ENCODE data around the gene ATF6. TPM values are rescaled to one million over a fixed set of nuclear protein-coding genes. Genes with fewer than 3 reads are reported as not detected.

Gene ATF6
- total RNA-seq, 1 donor from 2014 or later = 51.0 TPM

DNA sequence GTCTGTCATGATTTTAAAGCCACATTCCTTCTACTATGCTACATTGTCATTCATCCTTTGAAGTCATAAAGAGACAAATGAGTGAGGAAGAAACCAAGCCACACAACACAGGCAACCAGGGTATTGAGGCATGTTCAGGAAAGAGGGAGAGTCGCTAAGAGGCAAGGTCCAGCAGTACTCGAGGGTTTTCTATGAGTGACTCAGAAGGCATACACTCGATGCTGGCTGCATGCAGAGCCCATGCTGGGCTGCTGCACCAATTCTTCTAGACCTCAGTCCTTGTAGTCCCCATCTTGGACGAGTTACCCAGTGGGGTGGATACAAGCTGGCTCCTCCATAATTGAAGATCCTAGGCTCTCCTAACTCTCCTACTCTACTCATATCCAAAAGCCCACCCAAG is 199.9 kb downstream of the ATF6 start:
- no peak for DNase-seq (ENCODE audit: low read depth, low spot score)

- DNase-seq (ENCODE audit: low read depth, low spot score) = no peak
Observed at GRCh38 chr1:161970036-161970435, 203.9 kb downstream of the ATF6 start.

DNA sequence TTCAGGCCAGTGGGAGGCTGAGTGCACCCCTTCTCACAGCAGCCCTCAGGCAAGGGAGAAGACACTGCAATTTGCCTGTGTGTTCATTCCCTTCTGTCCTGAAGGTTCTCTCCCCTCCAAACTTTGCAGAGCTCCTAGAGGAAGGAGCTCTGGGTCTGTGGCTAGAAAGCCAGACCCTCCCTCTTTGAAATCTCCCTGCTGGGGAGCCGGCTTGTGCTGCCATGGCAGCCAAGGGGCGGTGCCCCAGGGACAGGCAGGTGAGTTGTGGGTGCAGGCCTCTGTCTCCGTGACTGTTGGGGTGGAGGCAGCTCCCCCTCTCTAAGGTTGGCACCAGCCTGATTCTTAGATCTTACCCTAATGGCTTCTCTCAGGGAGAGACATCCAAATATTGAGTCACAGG is 204.5 kb downstream of the ATF6 start:
- no peak for DNase-seq (ENCODE audit: low read depth, low spot score)

- no peak for DNase-seq (ENCODE audit: low read depth, low spot score)
Observed at GRCh38 chr1:161972828-161973227, 206.7 kb downstream of the ATF6 start.

- DNase-seq (ENCODE audit: low read depth, low spot score) = no peak
Observed at GRCh38 chr1:161973924-161974845, 208.1 kb downstream of the ATF6 start.

- DNase-seq (ENCODE audit: low read depth, low spot score) = no peak
Observed at GRCh38 chr1:161978011-161978790, 212.1 kb downstream of the ATF6 start.

DNA sequence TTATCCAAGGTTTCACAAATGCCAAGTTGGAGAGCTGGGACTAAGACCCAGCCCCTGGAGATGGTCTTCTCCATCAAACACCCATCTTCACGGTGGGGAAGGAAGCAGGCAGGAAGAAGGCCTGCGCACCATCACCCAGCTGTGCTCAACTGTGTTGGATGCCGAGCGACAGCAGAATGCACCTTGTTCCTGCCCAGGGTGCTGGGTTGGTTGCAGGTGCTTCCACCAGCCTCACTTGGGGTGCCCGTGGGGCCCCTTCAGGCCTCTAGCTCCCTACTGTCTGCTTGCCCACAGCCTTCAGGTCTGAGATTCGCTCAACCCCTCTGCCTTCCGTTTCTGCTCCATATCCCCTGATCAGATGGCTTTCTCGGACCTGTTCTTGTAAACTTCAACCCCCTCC is 215.0 kb downstream of the ATF6 start:
- DNase-seq (ENCODE audit: low read depth, low spot score) = no peak

DNA sequence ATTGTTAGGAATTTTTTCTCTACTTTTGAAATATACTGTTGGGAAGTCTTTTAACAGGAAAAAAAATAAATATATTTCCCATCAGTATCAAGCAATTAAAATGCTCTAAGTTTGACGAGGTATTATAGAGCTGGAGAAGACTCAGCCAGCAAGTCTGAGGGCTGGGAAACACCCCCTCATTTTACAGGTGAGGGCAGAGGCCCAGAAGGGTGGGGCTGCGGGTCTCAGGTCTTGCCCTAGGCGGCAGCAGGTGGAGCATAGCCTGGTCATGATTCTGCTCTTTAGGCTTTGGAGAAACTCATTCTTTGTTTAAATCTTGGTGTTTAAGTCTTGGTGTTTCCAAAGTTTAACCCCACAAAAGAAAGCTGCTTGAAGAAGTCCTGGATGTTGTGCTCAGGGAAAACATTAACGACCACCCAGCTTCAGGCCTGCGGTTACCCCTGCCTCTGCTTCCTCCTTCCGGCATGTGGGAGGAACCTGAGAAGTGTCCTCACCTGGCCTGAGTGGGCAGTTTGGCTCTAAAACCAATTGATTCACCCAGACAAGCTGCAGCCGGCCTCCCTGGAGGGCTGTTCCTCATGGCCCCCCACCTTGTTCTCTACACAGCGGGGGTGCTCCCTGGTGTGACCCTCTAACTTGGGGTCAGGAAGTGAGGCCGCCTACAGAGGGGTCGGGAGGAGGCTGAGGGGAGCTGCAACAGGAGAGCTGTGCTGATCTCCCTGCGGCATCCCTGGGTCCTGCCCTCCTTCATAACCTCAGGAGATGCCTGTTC is 215.8 kb downstream of the ATF6 start:
- DNase-seq (ENCODE audit: low read depth, low spot score) = no peak

GRCh38 chr1:161982507-161982895 is 216.4 kb downstream of the ATF6 start:
- DNase-seq (ENCODE audit: low read depth, low spot score) = no peak

DNA sequence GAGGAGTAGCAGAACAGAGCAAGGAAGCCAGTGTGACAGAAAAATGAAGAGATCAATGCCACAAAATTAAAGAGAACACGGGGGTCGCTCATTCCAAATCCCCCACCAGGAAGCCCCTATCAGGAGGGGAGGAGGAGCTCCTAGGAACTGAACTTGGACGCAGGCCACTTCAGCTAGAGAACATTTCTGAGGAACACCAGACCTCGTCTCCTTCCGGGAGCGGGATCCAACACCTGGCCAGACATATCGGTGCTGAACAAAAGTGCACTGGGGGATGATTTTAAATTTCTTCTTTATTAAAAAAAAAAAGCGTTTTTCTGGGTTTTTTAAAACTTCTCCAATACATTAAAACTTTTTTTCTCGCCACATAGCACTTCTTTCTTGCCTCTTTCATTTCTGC is 216.8 kb downstream of the ATF6 start:
- no peak for DNase-seq (ENCODE audit: low read depth, low spot score)

DNA sequence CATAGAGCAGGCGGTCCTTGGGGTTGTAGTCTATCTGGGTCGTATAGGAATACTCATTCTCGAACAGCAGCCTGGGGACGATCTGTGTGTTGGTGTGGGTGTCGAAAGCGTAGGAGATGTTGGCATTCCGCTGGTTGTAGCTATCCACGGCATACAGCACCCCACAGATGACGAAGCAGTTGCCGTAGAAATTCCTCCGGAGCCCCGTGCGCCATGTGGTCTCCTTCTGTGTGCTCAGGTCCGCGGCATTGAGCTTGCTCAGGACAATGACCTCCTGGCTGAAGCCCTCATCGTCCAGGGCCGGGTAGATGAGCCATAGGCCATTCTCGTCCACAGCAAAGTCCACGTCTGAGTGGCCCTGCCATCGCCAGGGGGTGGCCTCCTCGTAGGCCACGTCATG is 217.6 kb downstream of the ATF6 start:
- no peak for DNase-seq (ENCODE audit: low read depth, low spot score)

- no peak for DNase-seq (ENCODE audit: low read depth, low spot score)
Observed at GRCh38 chr1:161985301-161985822, 219.2 kb downstream of the ATF6 start.

- no peak for DNase-seq (ENCODE audit: low read depth, low spot score)
Observed at GRCh38 chr1:161986328-161986727, 220.2 kb downstream of the ATF6 start.

- DNase-seq (ENCODE audit: low read depth, low spot score) = no peak
Observed at GRCh38 chr1:161987303-161987702, 221.2 kb downstream of the ATF6 start.

DNA sequence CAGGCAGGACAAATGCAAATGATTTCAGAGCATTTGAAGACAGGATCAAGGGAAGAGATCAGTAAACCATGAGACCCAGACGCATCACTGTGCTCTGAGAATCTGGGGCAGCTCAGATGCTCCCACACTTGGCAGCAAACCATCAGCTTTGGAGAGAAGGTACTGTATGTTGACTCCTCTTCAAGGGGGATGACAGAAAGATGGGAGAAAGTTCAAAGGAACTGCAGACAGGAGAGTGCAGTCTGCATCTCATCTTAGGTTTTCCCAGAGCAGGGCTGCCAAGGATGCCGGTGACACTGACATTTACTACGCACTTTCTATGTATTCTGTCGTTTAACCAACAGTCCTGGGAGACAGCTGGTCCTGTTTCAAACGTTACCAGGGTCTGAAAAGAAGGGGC is 221.8 kb downstream of the ATF6 start:
- DNase-seq (ENCODE audit: low read depth, low spot score) = no peak

- DNase-seq (ENCODE audit: low read depth, low spot score) = no peak
Observed at GRCh38 chr1:161988413-161988812, 222.3 kb downstream of the ATF6 start.

DNA sequence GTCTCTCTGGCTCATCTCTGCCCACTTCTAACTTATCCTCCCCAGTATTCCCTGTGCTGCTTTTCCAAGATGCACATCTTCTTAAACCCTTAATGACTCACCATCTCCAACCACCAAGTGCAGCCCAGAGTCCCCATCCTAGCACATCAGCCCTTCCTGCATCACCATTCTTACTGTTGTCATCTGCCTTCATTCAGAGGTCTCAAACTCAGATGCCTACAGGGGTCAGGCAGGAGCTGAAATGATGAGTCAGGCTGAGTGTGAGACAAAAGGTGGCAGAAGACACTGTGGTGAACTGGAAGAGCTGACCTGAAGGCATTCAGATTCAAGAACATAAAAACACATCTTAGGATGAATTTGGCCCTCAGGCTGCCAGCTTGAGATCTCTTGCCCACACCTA is 223.0 kb downstream of the ATF6 start:
- no peak for DNase-seq (ENCODE audit: low read depth, low spot score)

DNA sequence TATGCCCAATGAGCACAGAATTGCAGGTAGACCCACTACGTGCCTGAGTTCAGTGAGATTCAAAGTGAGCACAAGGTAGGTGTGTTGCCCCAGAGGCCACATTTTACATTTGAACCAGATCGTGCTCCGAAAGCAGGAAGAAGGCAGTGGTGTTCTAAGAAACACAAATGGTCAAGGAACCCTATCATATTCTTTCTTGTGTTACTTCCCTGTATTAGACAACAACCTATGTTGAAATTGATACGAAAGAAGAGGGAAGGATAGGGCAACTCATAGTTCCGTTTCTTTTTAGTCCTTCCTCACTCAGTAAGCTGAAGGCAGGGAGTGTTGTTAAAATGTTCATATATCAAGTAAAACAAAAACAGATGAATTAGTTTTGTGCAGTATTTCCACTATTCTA is 223.7 kb downstream of the ATF6 start:
- DNase-seq (ENCODE audit: low read depth, low spot score) = no peak

DNA sequence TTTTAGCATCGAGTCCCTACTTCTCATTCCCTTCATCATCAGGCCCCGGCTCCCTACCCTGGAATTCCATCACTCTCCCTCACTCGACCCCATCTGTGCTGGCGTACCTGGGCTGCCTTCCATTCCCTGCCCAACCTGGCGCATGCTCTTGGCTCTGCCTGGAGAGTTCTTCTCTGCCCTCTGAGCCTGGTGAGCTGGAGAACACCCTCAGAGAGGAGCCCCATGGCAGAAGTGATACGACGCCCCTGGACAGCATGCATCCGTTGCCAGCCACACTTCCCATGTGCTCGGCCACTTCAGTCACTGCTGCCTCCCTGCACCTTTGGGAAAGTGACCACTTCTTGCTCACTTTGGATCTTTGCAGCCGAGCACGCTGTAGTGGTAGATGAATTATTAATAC is 227.5 kb downstream of the ATF6 start:
- no peak for DNase-seq (ENCODE audit: low read depth, low spot score)

GRCh38 chr1:161994175-161994668 is 228.1 kb downstream of the ATF6 start:
- no peak for DNase-seq (ENCODE audit: low read depth, low spot score)

DNA sequence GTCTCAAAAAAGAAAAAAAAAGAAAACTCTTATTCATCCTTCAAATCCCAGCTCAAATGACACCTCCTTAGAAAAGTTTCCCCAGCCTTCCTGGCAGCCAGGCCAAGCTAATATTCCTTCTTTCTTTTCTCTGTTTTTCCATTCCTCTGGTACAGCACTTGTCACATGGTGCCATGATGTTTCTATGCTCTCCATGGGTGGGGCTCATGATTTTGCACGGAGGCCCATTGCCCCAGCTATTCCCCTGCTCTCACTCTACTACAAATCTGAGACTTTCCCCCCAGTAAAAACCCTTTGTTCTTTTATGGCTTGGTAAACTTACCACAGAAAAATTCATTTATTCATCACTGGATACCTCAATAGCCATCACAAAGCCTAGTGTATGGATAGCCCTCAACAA is 231.0 kb downstream of the ATF6 start:
- no peak for DNase-seq (ENCODE audit: low read depth, low spot score)

Measured in pulmonary artery endothelial cell (primary cell).